ENCODE data around the gene SCN4B.

DNA sequence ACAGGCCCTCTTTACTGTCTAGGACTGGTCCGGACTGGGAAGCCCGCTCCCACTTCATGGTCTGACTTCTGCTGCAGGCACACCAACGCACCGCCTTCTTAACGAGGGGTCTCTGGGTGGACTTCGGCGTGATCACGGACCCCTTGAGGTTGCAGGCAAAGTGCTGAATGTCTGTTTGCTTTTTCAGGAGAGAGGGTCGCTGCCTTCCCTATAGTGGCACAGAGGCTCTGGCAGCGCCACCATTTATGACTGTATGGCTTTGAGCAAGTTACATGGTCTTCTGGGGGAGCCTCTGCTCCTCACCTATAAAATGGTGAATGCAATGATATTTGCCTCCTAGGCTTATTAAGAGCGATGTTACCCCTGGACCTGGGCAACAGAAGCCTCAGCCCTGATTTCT is 1.4 kb upstream of the SCN4B start:
- TF ChIP-seq, protein P1, sequence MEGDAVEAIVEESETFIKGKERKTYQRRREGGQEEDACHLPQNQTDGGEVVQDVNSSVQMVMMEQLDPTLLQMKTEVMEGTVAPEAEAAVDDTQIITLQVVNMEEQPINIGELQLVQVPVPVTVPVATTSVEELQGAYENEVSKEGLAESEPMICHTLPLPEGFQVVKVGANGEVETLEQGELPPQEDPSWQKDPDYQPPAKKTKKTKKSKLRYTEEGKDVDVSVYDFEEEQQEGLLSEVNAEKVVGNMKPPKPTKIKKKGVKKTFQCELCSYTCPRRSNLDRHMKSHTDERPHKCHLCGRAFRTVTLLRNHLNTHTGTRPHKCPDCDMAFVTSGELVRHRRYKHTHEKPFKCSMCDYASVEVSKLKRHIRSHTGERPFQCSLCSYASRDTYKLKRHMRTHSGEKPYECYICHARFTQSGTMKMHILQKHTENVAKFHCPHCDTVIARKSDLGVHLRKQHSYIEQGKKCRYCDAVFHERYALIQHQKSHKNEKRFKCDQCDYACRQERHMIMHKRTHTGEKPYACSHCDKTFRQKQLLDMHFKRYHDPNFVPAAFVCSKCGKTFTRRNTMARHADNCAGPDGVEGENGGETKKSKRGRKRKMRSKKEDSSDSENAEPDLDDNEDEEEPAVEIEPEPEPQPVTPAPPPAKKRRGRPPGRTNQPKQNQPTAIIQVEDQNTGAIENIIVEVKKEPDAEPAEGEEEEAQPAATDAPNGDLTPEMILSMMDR (IDR thresholded peaks at IDR 0.05; ENCODE audit: low read depth, low read length), result no peak
- TF ChIP-seq POLR2A (IDR thresholded peaks at IDR 0.05; ENCODE audit: extremely low read depth, insufficient read length), result no peak
- TF ChIP-seq, protein P2, sequence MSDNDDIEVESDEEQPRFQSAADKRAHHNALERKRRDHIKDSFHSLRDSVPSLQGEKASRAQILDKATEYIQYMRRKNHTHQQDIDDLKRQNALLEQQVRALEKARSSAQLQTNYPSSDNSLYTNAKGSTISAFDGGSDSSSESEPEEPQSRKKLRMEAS (IDR thresholded peaks at IDR 0.05; ENCODE audit: low read depth, low read length), result no peak
- no peak for TF ChIP-seq MYC (IDR thresholded peaks at IDR 0.05; ENCODE audit: low read depth, low read length)
